GM19397 (cell line): ENCODE measurements around the gene ZMYM2.

Experiments
- ATAC-seq: cut with Tn5 transposase; IDR thresholded peaks from one replicate; pipeline ENCODE4 v1.9.1; 2021; ENCODE audit warnings: mild to moderate bottlenecking, moderate library complexity; ENCODE audit not compliant: unreplicated experiment

The ZMYM2 gene

DNA sequence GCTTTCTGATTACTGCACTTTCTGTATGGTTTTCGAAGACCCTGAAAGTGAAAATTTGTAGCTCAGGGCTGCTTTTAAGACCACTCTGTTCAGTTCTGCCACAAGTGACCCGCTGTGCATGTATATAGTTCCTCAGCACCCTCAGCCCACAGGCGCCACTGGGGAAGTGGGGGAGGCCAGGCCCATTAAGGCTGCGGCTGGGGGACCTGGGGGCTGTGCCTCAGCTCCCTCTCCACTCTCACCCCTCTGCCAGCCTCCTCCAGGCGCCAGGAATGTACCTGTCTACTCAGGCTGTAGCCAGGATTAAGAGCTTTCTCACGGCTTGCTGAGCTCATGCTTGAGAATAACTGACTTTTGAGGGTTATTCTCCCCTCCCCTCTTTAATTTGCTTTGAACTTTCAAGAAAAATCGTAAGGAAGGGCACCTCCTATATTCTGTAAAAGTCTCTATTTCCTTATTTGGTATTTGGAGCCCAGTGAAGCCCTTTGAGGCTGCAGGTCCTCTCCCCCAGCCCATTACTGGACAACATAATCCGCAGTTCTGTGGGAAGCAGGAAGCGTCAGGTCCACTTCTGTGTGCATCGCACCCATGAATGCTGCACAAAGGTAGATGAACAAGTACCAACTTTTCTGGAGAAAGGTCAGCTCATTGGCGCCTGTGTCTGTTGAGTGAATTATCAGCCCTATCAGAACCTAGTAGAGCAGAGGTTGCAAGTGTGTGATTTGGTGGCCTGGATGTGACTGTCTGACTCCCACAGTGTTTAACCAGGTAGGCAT, 172.7 kb downstream of the ZMYM2 start:
- no peak for ATAC-seq

DNA sequence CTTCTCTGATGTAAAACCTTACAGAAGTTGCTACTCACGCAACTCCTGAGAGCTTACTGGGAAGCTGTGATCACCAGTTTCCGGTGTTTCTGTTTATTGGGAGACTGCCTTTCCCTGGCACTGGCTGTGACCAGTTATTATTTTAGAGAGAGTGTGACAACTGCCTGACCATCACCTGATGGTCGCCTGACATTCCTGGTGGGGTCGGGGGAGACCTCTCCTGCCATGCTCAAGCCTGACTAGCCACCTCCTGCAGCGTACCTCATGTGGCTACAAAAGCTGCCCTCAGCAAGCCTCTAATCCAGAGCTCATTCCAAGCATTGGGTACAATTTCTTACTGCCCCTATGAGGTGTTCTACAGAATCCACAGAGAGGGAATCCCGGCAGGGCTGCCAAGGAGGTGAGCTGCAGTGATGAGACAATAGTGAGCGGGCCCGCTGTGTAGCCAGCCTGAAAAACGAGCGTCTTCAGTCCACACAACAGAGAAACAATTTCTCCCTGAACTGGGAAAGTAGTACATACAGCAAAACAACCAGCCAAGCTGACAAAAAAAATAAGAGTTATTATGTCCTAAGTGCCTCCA, 173.6 kb downstream of the ZMYM2 start:
- no peak for ATAC-seq

DNA sequence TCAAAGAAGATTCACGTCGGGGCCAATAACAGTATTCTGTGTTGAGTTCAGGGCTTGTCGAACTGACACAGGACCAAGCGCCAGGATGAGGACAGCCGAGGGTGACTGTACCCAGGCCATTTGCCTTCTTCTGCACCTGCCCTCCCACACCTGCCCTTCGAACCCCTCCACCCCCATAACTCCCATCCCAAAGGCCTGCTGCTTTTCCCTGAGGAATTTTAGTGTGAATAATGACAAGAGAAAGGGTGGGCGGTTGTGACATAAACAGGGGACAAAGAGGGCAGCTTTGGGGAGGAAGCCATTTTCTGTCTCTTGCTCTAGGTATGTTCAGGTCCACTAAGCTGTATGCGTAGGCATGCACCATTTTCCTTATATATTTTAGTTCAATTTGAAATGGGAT, 176.2 kb downstream of the ZMYM2 start:
- no peak for ATAC-seq

DNA sequence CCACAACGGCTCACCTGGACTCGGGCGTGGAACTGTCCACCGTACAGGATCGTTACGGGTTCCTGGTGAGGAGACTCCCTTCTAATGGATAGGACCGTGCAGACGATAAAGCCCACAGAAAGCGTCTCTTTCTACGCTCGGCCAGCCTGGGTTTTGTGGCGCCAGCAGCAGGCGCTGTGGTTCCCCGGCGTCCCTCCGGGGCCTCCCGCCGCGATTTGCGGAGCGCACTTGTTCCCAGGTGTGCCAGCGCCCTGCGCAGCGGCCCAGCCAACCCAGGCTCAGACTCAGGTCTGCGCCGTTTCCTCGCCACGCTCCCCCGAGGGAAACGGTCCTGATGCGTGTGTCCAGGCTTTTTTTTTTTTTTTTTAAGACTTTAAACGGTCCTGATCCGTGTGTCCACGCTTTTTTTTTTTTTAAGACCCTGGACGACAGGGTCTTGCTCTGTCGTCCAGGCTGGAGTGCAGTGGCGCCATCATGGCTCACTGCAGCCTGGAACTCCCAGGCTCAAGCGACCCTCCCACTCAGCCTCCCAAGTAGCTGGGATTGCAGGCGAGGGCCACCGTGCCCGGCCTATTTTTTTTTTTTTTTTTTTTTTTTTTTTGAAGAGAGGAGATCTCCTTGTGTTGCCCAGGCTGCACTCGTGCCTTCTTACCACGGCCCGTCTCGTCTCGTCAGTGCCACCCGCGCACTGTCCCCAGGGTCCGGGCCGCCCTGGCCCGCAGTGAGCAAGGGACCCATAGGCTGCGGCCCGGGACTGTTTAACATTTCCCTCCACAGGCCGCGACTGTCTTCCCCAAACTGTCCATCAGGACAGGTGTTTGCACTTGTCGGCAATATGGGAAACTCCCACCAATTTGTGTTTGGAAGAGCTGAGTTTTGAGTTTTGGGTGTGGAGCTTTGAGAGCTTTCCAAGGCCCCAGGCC, 178.5 kb downstream of the ZMYM2 start:
- ATAC-seq, result no peak

DNA sequence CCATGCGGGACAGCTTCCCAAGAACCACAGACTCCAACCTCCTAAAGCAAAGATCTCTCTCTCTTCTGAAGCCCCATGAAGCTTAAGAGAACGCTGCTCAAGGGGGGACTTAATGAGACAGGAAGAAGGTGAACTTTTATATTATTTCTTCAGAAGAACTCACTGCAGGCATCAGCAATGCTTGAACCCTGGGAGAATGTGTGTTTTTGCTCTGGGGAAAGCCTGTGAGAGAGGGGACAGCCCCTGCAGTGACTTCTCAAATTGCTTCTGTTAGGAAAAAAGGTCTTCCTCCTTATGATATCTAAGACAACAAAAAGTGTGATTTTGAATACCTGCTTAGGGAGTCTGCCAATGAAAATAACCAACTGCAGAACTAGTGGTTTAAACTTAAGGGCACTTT, 179.3 kb downstream of the ZMYM2 start:
- no peak for ATAC-seq

DNA sequence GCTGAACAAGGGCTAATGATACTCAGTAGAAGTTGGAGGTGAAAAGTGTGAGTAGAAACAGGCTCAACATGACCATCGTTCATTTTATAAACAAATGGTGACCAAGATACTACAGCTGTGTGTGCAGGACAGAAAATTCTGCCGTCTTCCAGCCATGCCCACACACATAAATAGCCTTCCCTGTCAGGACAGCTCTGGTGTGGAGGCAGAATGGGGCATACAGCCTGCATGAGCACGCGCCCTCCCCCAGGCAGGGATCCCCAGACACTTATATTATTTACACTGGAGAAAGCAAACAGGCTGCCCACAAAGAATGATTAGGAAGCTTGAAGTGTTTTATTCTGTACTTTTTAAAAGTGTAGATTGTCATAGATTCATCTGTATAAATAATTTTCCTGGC, 182.0 kb downstream of the ZMYM2 start:
- no peak for ATAC-seq
